Measurements from ENCODE around the gene CAPN14.
"Not testable (repeated sequence)": the region's sequence is repeated elsewhere in the genome, so short reads cannot be mapped to it uniquely, and the experiment has no call there.

The CAPN14 gene

DNA sequence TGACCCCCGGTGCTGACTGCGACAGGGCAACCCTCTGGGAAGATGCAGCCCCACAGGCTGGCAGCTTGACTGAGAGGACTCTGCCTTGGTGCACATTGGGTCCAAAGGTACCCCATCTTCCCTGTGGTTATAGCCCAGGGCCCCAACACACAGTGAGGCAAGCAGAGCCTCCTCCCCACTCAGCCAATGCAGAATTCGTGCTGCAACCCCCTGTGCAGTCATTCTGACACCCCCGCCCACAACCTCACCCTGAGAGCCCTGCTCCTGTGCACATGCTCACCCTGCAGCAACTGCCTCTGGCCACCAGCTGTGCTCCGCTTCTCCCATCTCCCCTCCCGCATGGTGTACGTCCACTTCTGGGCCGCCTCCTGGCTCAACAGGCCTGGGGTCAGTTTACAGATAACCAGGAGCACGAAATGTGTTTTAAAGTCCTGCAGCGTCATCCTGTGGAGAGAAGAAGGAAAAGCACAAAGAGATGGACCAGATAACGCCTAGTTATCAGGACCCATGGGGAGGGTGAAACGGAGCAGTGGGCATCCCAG is 24.4 kb downstream of the CAPN14 start:
- no peak for DNase-seq

DNA sequence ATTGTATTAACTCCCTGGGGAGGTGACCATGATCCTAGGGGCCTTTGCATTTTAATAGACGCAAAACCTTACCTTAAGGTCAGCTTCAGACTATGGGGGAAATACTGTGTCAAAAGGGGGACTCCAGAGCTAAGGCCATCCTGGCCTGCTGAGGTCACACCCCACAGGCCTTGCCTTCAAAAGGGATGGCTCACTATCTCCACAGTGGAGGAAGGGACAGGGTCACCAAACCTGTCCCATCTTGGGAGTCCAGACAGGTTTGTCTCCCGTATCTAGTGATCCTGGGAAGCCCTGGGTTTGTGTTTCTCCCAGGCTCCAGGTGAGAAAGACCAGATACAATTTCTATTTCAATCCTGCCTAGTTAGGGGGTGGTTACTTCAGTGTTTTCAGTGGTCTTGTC is 24.9 kb downstream of the CAPN14 start:
- DNase-seq = no peak

DNA sequence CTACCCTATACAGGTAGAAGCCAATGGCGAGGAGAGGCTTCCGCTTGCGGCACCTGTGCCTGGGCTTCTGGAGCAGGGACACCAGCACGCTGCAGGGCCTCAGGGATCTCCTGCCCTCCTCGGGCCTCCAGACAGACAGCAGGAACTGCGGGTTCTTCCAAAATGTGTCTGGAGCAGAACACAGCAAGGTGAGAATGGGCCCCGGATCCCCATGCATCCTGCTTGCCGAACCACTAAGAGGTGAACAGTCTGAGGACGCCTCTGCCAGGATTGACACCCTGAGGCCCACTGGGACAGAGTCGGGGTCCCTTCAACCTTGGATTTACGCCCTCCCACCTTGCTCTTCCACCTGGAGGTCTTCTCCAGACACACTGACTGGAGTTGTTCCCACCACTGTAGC is 25.4 kb downstream of the CAPN14 start:
- no peak for DNase-seq

DNA sequence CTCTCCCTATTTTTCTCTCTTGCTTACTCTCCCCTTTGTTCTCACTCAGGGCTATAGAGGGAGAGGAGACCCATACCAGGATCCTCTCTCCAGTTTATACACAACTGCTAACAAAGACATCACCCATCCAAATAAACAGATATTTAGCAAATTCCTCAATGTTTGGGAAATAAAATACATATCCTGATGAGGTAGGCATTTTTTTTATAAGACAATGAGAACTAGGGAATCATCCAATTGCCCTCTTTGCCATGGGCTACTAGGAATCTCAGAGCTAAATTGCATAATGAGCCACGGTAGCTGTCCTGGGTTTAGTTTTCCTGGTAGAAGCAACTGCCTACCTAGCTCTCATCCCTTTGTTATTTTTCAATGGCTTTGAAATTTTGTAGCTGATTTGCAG is 27.1 kb downstream of the CAPN14 start:
- no peak for DNase-seq

DNA sequence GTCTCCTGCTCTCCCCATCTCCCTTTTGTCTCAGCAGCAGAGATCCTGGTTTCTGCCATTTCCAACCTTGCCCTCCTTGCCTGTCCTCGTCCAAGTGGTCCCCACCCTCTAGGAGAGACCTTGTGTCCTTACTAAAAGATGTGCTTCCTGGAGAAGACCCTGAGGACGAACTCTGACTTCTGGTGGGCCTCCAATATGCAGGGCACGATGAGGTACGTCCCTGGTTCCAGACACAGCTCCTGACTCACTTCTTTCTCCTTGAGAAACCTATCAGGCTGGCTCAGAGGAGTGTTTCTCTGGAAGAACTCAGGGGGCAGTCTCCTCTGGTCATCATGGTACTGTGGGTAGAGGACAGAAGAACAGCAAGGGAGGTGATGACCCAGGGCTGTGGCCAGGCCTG is 28.2 kb downstream of the CAPN14 start:
- no peak for DNase-seq

DNA sequence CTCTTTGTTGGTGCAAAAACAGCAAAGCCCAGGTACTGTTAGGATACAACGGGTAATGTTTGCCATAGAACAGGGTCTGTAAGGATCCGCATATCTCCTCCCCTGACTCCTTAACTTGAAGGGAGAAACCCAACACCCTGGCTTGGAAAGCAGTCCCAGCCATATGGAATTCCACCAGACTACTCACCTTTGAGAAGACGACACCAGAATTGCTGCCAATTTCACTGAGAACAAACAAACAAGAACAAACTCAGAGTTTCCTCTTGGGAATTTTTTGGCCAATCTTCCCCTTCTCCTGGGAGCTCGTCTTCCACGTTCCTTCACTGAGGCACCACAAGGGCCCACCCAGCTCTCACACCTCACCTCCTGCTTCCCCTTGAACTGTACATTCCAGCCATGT is 29.2 kb downstream of the CAPN14 start:
- no peak for DNase-seq

DNA sequence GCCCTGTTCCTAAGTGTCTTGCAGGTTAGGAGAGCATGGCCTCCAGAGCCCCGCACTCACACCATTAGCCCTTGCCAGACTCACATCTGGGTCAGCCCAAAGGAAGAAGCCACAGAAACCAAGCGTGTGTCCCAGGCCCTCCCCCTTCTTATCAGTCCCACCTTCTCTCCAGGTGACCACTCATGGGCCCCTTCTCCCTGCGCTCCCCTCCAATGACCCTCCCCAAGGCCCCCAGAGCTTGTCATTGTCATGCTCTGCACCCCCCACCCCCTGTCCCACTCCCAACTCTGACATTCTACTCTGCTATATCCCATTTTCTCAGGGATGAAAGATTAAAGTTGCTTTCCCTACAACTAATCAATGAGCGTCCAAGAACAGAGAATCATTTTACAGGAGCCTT is 30.1 kb downstream of the CAPN14 start:
- DNase-seq = no peak

DNA sequence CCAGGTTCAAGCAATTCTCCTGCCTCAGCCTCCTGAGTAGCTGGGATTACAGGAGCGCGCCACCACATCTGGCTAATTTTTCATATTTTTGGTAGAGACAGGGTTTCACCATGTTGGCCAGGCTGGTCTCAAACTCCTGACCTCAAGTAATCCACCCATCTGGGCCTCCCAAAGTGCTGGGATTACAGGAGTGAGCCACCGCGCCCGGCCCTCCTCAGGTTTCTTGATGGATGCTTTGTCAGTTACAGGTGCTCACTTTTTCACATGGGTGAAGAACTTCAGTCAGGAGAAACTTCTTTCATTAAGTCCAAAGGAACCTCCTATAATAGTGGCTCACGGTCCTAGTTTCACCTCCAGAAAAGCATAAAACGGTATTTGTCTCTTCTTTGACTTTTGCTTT is 33.3 kb downstream of the CAPN14 start:
- not testable (repeated sequence) for DNase-seq

DNA sequence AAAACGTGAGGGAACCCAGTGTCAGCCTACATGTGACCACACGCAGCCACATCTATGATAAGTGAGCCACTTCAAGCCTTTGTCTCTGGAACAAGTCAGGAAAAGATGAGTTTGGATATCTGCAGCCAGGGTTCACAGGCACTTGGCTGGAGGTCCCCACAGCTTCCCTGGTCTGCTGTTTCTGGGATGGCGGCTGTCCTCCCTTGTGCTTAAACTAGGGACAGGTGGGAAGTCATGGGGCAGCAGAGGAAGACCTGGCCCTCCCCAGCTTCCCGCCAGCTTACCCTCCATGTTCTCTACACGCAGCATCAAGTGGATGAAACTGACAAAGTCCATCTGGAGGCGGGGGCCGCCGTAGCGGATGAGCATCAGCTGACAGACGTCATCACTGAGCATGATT is 40.6 kb downstream of the CAPN14 start:
- DNase-seq = no peak

DNA sequence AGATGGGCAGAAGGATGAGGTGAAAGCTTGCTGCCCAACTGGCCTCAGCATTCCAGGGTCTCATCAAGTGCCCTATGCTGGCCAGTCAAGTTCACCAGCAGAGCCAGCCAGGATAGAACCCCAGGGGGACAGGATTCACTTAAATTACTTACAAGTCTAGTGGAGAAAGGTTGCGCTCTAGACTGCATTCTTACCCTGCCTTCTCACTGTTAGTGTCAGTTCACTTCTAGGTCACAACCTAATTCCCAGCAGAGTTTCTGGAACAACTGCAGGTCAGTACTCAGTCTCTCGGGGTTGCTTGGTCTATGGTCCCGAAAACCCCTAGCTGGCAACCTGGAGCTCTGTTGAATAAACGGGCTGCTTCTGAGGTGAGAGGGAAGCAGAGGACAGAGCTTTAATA is 46.2 kb downstream of the CAPN14 start:
- DNase-seq = no peak

DNA sequence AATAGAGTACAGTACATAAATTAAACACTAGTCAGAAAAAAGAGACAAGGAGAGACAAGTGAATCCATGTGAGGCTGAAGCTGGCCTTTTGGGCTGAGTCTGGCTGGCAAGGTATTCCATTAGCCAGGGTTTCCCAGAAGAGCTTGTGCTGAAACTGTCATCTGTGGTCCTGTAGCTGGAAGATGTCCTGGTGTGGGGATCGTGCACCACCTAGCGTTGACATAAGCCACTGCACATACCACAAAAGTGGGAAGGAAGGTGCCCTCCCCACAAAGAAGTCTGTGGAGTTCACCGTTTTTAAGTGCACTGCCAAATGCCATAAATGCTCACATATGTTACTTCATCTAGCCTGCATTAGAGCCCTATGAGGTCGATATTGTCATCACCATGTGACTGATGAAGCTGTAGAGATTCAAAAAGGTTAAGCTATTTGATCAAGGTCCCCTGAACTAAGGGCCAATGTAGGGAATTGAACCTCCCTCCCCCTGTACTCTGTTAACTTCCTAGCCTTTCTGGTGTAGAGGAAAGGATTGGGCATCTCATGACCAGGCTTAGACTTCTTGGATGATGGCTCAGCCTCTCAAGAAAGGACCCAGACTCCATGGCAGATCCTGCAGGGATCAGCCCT is 47.1 kb downstream of the CAPN14 start:
- DNase-seq = peak; percentile 56

DNA sequence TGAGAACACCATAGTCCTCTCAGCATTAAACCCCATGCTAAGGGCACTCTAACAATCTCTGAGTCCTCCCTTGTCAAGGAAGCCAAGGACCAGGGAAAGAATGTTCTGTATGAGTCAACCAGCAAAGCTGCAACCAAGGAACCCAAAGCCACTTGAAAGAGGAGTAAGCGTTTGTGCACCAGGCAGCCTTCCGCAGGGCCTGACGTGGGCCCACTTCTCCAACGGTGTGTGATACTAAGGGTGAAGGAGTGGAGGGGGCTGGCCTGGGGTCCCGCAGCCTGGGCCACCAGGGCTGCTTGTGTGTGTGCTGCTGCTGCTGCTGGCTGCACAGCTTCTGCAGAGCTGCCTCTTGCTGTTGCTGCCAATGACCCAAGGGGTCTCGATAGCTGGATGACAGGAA is 49.0 kb downstream of the CAPN14 start:
- DNase-seq = no peak

DNA sequence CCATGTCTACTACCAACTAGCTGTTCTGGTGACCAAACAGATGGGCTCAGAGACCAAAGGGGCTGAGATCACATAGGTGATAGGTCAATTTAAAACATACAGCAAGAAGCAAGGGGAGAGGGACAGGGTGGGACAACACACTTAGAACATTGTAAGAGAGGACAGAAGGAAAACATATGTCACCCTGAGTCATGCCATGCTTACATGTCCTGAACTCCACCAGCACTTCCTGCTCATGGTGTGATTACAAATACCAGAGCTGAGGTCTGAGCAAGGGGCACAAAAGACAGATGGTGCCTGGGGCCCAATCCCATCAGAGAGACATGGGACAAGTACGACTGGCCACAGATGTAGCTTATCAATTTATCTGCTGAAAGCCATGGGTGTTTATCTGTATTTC is 50.4 kb downstream of the CAPN14 start:
- DNase-seq = no peak

DNA sequence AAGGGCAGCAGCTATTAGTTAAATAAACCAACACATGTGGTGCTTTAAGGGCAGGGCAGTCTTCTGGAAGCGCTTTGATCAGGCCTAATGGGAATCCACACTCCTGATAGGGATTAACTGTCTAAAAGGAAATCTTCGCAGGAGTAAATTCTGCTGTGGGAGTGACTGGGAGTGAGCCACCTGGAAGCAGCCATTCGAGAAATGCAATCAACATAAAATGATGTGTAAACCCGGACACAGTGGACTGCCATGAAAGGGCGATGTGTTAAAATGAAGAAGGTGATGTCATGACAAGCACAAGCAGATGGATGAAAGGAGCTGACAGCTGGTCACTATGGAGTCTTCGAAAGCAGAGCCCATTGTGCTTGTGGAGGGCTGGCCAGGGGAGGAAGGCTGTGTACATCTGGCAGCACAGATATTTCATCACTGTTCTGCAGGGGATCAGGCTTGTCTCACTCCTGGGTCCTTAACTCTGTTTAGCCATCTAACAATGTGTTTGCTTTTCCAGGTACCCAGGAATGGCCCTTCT is 54.2 kb downstream of the CAPN14 start:
- DNase-seq = no peak

DNA sequence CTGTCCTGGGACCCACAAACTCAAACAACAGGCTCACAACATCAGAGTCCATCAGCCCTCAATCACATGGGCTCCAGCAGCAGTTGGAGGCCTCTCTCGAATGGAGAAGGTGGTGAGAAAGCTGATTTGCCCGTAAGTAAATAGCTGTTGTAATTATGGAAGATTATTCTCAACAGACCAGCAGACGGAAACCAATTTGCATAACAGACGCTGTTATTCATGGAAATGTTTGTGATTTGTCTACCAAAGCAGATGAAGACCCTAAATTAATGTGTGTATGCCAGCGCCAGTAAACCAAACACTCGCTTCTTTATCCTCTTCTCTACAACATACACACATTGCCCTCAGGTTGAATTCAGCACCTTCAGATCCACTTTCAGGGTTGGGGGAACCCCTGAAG is 55.7 kb downstream of the CAPN14 start:
- DNase-seq = no peak

DNA sequence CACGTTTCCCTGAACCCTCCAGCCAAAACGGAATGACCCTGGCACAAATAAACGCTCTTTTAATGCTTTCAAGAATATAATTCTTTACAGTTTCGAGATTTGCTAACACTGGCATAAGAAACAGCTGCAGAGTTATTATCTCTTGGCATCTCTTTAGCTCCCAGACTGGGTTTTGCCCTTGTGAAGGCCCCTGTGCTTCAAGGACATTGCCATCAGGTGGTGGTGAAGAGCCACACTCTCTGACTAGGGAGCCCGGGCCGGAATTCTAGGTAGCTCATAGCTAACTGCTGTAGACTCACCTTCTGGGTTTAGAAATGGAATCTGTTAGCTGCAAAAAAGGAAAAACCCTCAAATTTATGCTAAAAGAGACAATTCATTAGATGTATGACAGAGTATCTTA is 65.8 kb downstream of the CAPN14 start:
- DNase-seq = no peak

DNA sequence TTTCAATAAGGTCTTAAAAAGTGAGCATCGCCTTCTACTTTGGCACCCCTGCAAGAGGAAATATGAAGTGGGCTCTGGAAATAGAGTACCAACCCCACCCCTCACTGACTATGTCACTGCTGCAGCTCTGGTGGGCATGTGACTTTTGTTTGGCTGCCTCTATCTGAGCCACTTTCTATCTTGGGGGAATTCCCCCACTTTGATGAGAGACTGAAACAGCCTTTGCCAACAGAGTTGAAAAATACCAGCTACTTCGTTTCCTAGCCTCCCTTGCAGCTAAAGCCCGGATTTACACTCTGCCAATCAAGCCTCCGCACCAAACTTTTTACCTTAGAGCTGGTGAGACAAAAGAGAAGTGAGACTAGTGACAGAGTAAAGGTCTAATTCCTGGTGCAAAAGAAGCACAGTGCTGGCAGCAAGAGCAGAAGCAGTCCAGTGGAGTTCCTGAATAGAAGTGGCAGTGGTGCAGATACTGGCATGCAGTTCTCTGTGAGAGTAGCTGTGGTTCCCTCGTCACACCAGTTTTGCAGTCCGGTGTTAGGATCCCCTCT is 67.1 kb downstream of the CAPN14 start:
- no peak for DNase-seq

DNA sequence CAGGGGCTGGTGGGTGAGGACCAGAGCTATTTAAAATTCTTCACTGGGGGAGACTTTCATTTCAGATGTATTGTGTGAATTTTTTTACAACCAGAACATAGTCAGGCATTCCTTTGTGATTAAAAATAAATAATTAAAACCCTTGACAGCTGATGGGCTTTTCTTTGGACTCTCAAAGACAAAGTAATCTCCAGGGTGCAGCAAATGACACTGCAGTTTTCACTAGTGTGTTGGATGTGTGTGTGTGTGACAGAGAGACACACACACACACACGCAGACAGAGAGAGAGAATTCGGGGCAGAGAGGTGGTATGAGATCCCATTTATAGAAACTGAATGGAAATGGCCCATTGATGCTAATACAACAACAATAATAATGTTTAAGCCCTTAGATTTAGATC is 68.8 kb downstream of the CAPN14 start:
- DNase-seq = no peak

DNA sequence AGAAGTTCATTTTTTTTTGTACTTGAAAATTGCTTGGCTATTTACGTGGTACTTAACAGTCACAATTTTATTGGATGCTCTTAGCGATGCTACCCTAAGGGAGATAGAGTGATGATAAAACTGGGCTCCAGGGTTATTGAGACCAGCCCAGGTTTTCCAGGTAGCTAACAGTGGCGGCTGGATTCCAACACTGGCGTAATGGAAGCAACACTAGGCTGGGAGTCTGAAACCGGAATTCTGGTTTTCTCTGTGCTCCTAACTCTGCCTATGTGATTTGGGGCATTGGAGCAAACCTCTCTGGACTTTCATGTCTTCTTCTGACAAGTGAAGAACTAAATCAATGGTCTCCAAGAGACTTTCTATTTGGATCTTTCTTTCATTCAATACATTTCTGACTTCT is 69.7 kb downstream of the CAPN14 start:
- no peak for DNase-seq

DNA sequence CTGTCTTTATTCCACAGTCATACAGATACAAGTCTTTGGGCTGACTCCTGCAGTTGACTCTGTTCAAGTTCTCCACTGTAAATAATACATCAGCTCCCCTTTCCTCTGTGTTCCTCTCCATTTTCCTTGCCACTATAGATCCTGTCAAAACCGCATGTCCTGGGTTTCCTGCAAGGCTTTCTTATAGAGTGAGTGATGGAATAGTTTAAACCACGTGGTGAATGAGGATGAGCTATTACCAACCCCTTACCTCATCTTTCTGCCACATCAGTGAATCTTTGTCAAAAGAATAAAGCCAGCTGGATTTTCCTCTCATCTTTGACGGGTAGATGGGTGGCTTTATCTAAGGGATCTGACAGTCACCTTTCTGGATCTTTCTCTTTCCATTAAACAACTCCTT is 75.2 kb downstream of the CAPN14 start:
- DNase-seq = no peak

DNA sequence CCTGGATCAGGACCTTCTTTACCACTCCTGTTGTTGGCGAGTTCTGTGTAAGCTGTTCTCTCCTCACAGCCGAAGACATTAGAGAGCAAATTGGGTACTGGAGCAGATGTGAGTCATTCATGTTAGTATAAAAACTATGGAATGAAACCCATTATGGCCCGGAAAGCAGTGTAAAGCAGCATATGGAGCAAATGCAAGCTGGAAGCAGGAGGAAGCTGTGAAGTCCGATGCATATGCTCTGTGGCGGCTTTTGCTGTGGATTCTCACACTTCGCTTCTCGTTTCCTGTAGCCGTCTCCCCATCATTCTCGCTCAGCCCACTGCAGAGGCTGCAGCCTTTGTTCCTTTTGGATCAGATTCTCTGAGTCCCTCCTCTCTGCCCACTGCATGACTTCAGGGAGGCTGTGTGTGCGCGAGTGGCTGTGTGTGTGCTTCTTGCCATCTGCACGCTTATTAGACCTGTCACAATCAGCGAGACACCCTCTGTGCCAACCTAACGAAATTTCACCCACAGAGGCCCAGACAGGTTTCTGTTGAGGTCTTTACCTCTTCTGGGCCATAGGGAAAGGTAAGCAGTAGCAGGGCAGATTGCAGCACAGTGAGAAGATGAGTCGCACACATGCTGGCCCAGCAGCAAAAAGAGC is 75.8 kb downstream of the CAPN14 start:
- no peak for DNase-seq

DNA sequence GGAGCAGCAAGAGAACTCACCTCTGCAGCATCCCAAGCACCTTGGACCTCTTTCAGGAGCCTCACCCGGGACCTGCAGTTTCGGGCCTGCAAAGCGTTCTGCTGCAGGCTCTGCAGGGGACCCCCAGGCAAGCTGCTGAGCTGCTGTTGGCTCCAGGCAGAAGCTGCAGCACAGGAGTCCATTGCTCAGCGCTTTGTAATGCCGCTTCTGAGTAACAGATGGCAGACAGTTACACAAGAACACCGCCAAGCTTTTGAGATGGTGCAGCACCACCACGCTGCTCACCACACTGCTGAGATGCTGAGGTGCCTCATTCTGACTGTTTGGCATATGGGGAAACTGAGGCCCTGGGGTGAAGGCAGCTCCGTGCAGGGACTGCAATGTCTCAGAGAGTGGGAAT is 77.2 kb downstream of the CAPN14 start:
- DNase-seq = no peak

DNA sequence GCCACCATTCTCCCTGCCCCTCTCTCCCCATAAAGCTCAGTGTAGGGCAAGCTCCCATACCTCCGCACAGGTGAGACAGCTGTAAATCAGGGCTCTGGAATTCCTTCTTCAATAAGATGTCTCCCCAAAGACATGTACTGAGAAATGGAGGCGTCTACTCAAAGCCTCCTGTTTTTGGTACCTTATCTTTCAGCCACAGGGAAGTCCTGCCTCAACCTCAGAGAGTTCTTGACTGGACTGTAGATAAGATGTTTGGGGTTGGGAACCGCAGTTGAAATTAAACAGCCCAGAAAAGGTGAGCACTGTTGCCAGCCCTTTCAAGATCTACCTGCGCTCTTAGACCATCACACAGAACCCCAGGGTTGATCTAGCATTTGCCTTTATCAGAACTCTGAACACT is 77.6 kb downstream of the CAPN14 start:
- DNase-seq = no peak

Measured in CD4-positive, alpha-beta T cell treated with Interleukin-15 for 1 hour (primary cell).